EL (cell line): ENCODE data around the gene SYNGAP1.

ENCODE experiments used
- DNase-seq: peaks from one replicate; pipeline ENCODE4 v3.0.0-alpha.2; 2016

The SYNGAP1 gene

GRCh38 chr6:33424855-33425667, 5.2 kb downstream of the SYNGAP1 start:
- no peak for DNase-seq

GRCh38 chr6:33425668-33426577, 6.1 kb downstream of the SYNGAP1 start:
- DNase-seq, result peak; percentile 88

- DNase-seq, result no peak
These were observed 7.0 kb downstream of the SYNGAP1 start for GRCh38 chr6:33426590-33427511.

- DNase-seq, result peak; percentile 26
These were observed 7.8 kb downstream of the SYNGAP1 start for GRCh38 chr6:33427585-33428223.

GRCh38 chr6:33428224-33428965, 8.5 kb downstream of the SYNGAP1 start:
- peak; percentile 48 for DNase-seq

GRCh38 chr6:33428966-33429749, 9.3 kb downstream of the SYNGAP1 start:
- no peak for DNase-seq

- DNase-seq, result no peak
These were observed 9.8 kb downstream of the SYNGAP1 start for GRCh38 chr6:33429750-33430052.

- DNase-seq, result no peak
These were observed 10.5 kb downstream of the SYNGAP1 start for GRCh38 chr6:33430334-33430733.

GRCh38 chr6:33430991-33431879, 11.4 kb downstream of the SYNGAP1 start:
- peak; percentile 64 for DNase-seq

GRCh38 chr6:33431880-33432541, 12.1 kb downstream of the SYNGAP1 start:
- DNase-seq, result no peak

- DNase-seq, result no peak
These were observed 12.7 kb downstream of the SYNGAP1 start for GRCh38 chr6:33432546-33432945.

- DNase-seq, result no peak
These were observed 13.2 kb downstream of the SYNGAP1 start for GRCh38 chr6:33433001-33433543.

- no peak for DNase-seq
These were observed 13.8 kb downstream of the SYNGAP1 start for GRCh38 chr6:33433544-33434191.

GRCh38 chr6:33434961-33435360, 15.1 kb downstream of the SYNGAP1 start:
- no peak for DNase-seq

GRCh38 chr6:33437666-33438065, 17.8 kb downstream of the SYNGAP1 start:
- DNase-seq, result no peak

GRCh38 chr6:33438978-33439594, 19.2 kb downstream of the SYNGAP1 start:
- DNase-seq, result no peak

GRCh38 chr6:33439956-33440648, 20.2 kb downstream of the SYNGAP1 start:
- no peak for DNase-seq
